H1 (cell line): ENCODE results near the gene TAF7L. TPM values are rescaled to one million over a fixed set of nuclear protein-coding genes. Genes with fewer than 3 reads are reported as not detected.

Source experiments
- CTCF ChIA-PET: fragments of 300-600 bp; sonication (Branson Sonifier 250); formaldehyde crosslinking; loops from one replicate; lab custom pipeline; 2021; ENCODE audit not compliant: partially characterized antibody; lab: Charles Lee
- POLR2A ChIA-PET: fragments of 300-600 bp; sonication (Branson Sonifier 250); formaldehyde crosslinking; loops from one replicate; lab custom pipeline; 2021; ENCODE audit warnings: inconsistent platforms; ENCODE audit not compliant: partially characterized antibody; lab: Charles Lee
- DNase-seq, 2 experiments: peaks; one replicate each; pipeline versions ENCODE4 v3.0.0 to v3.0.0-alpha.2; 2010 to 2022; ENCODE audit warnings: low spot score in 2 of 2, low read depth in 1 of 2, mixed read lengths in 1 of 2
- FAIRE-seq: peaks from 2 replicates; lab custom pipeline; 2011; peaks lifted over from hg19 to GRCh38; lab: Jason Lieb, UNC
- H2AFZ ChIP-seq: 2 replicates; pipeline ENCODE4 v1.8.1; 2012; ENCODE audit warnings: low read length, inconsistent platforms
- H2AK5ac ChIP-seq: 2 replicates; pipeline ENCODE4 v1.6.1; 2013; ENCODE audit warnings: low read depth, low read length
- H2BK120ac ChIP-seq: replicated peaks from 2 replicates; pipeline ENCODE3; 2013; ENCODE audit warnings: low read depth, low read length, inconsistent platforms
- H2BK12ac ChIP-seq: 2 replicates; pipeline ENCODE4 v1.6.1; 2013; ENCODE audit warnings: low read depth, low read length
- H2BK15ac ChIP-seq: 2 replicates; pipeline ENCODE4 v1.6.1; 2013; ENCODE audit warnings: low read length
- H2BK20ac ChIP-seq: 2 replicates; pipeline ENCODE4 v1.6.1; 2013; ENCODE audit warnings: low read length
- H2BK5ac ChIP-seq: 2 replicates; pipeline ENCODE4 v1.6.1; 2013; ENCODE audit warnings: low read depth, low read length
- H3K14ac ChIP-seq: 2 replicates; pipeline ENCODE4 v1.6.1; 2013; ENCODE audit warnings: inconsistent platforms; ENCODE audit not compliant: insufficient read length
- H3K18ac ChIP-seq: 2 replicates; pipeline ENCODE4 v1.6.1; 2013; ENCODE audit warnings: low read length; ENCODE audit errors: extremely low read depth
- H3K23ac ChIP-seq: 2 replicates; pipeline ENCODE4 v1.6.1; 2013; ENCODE audit warnings: inconsistent platforms; ENCODE audit not compliant: insufficient read length
- H3K23me2 ChIP-seq: 2 replicates; pipeline ENCODE4 v1.6.1; 2013; ENCODE audit warnings: low read depth, low read length
- H3K27ac ChIP-seq: 2 replicates; pipeline ENCODE4 v1.6.1; 2011; ENCODE audit warnings: low read depth, low read length, inconsistent platforms
- H3K27me3 ChIP-seq, 4 experiments: replicated peaks in 1 of 4; 1 replicate in 1 of 4; 2 replicates in 3 of 4; pipeline versions ENCODE4 v1.6.1 to v1.8.1; 2011 to 2013; ENCODE audit warnings: low read length in 3 of 4, mild to moderate bottlenecking in 3 of 4, inconsistent platforms in 2 of 4, mixed read lengths in 2 of 4, moderate library complexity in 1 of 4; ENCODE audit not compliant: control insufficient read depth in 3 of 4, insufficient read depth in 3 of 4; ENCODE audit errors: extremely low read depth in 1 of 4
- H3K36me3 ChIP-seq, 4 experiments: 2 replicates each; pipeline versions ENCODE4 v1.6.1 to v1.8.1; 2011 to 2013; ENCODE audit warnings: mild to moderate bottlenecking in 4 of 4, low read length in 3 of 4, moderate library complexity in 2 of 4, control low read depth in 1 of 4, inconsistent platforms in 1 of 4; ENCODE audit not compliant: insufficient read depth in 4 of 4, control insufficient read depth in 2 of 4
- H3K4ac ChIP-seq: replicated peaks from 2 replicates; pipeline ENCODE3; 2013; ENCODE audit warnings: low read length, low read depth, mixed read lengths, inconsistent platforms; ENCODE audit not compliant: insufficient read length
- H3K4me1 ChIP-seq, 4 experiments: replicated peaks in 1 of 4; 1 replicate in 1 of 4; 2 replicates in 3 of 4; pipeline versions ENCODE4 v1.6.1 to v1.8.1; 2011 to 2013; ENCODE audit warnings: low read length in 3 of 4, inconsistent platforms in 2 of 4, mixed read lengths in 1 of 4; ENCODE audit not compliant: insufficient read depth in 4 of 4, control insufficient read depth in 3 of 4
- H3K4me2 ChIP-seq, 2 experiments: 2 replicates each; pipeline versions ENCODE4 v1.6.1 to v1.8.1; 2011 to 2013; ENCODE audit warnings: low read depth in 2 of 2, low read length in 2 of 2, control low read depth in 1 of 2, inconsistent platforms in 1 of 2, mild to moderate bottlenecking in 1 of 2; ENCODE audit not compliant: insufficient read depth in 1 of 2
- H3K4me3 ChIP-seq, 4 experiments: fragments of 200-600, 300-600 bp in 1 of 4; sonication (generic), shearing (Covaris generic), sonication (Bioruptor Twin) in 1 of 4; 2 replicates each; pipeline versions ENCODE4 v1.5.1 to v1.8.1; 2011 to 2016; ENCODE audit warnings: low read length in 4 of 4, low read depth in 3 of 4, control low read depth in 2 of 4, inconsistent platforms in 2 of 4, mild to moderate bottlenecking in 2 of 4, mixed read lengths in 1 of 4, moderate library complexity in 1 of 4; ENCODE audit not compliant: insufficient read depth in 2 of 4; ENCODE audit errors: extremely low read depth in 1 of 4
- H3K56ac ChIP-seq: replicated peaks from 2 replicates; pipeline ENCODE3; 2013; ENCODE audit warnings: low read depth, mild to moderate bottlenecking, mixed read lengths, low read length, inconsistent platforms; ENCODE audit not compliant: insufficient read length
- H3K79me1 ChIP-seq: 2 replicates; pipeline ENCODE4 v1.6.1; 2013; ENCODE audit warnings: low read depth, low read length, control low read depth
- H3K79me2 ChIP-seq, 2 experiments: 2 replicates each; pipeline versions ENCODE4 v1.6.1 to v1.8.1; 2012 to 2013; ENCODE audit warnings: low read length in 2 of 2, mild to moderate bottlenecking in 2 of 2, inconsistent platforms in 1 of 2; ENCODE audit not compliant: insufficient read depth in 2 of 2, control insufficient read depth in 1 of 2
- H3K9ac ChIP-seq, 4 experiments: replicated peaks in 1 of 4; 1 replicate in 1 of 4; 2 replicates in 3 of 4; pipeline versions ENCODE4 v1.6.1 to v1.8.1; 2011 to 2013; ENCODE audit warnings: low read depth in 3 of 4, low read length in 3 of 4, control low read depth in 2 of 4, mild to moderate bottlenecking in 2 of 4, moderate library complexity in 2 of 4, inconsistent platforms in 1 of 4; ENCODE audit errors: extremely low read depth in 1 of 4
- H3K9me3 ChIP-seq, 2 experiments: 2 replicates each; pipeline versions ENCODE4 v1.6.1 to v1.8.1; 2012 to 2013; ENCODE audit warnings: mild to moderate bottlenecking in 2 of 2, moderate library complexity in 2 of 2, control low read depth in 1 of 2, inconsistent platforms in 1 of 2, low read depth in 1 of 2, low read length in 1 of 2, mixed read lengths in 1 of 2; ENCODE audit not compliant: insufficient read depth in 2 of 2
- H4K20me1 ChIP-seq, 2 experiments: replicated peaks in 1 of 2; 2 replicates each; pipeline versions ENCODE3 to v1.8.1; 2011 to 2013; ENCODE audit warnings: inconsistent platforms in 2 of 2, low read length in 2 of 2, mild to moderate bottlenecking in 1 of 2; ENCODE audit not compliant: insufficient read depth in 2 of 2, control insufficient read depth in 1 of 2
- H4K5ac ChIP-seq: 2 replicates; pipeline ENCODE4 v1.6.1; 2013; ENCODE audit warnings: low read length, low read depth, mixed read lengths, inconsistent platforms; ENCODE audit not compliant: insufficient read length
- H4K8ac ChIP-seq: 2 replicates; pipeline ENCODE4 v1.8.0; 2013; ENCODE audit warnings: mild to moderate bottlenecking, moderate library complexity, low read length, inconsistent platforms; ENCODE audit not compliant: insufficient read depth; ENCODE audit errors: extremely low read depth
- H4K91ac ChIP-seq: replicated peaks from 2 replicates; pipeline ENCODE3; 2013; ENCODE audit warnings: low read length, mixed read lengths, inconsistent platforms; ENCODE audit not compliant: insufficient read length
- RAD21 ChIP-seq, 2 experiments: IDR thresholded peaks in 1 of 2; conservative IDR thresholded peaks in 1 of 2; 2 replicates each; pipeline ENCODE4 v1.6.1; 2011; ENCODE audit warnings: low read depth in 2 of 2, low read length in 2 of 2, improper control_type of control experiment in 1 of 2, inconsistent platforms in 1 of 2, mild to moderate bottlenecking in 1 of 2, moderate library complexity in 1 of 2
- SRF ChIP-seq: IDR thresholded peaks from 2 replicates; pipeline ENCODE4 v1.6.1; 2011; ENCODE audit warnings: mild to moderate bottlenecking, low read depth, low read length, moderate library complexity
- WGBS, 2 experiments: shearing (Covaris generic) in 1 of 2; methylation state at CpG; one replicate each; pipeline versions ENCODE4 v1.1.6 to v1.1.7; 2013 to 2015; ENCODE audit warnings: low lambda C conversion rate in 2 of 2, mixed read lengths in 2 of 2, inconsistent platforms in 1 of 2, low coverage in 1 of 2, missing lambda C conversion rate in 1 of 2; ENCODE audit not compliant: insufficient replicate concordance in 2 of 2, insufficient coverage in 1 of 2, insufficient read length in 1 of 2; ENCODE audit errors: extremely low coverage in 1 of 2, missing lambda C conversion rate in 1 of 2; 5-methylcytosine and 5-hydroxymethylcytosine counted together
- polyA plus RNA-seq, 7 experiments: library from polyadenylated mRNA; depleted of rRNA in 3 of 7; stranded (reverse) in 5 of 7; unstranded in 2 of 7; fragments of >200 nt in 5 of 7; fragments of 200-250 nt in 2 of 7; gene quantifications; 1 replicate in 5 of 7; 2 replicates in 1 of 7; 4 replicates in 1 of 7; pipeline versions ENCODE4 v1.2.1 to v1.2.3, GENCODE V29; 2011 to 2013; ENCODE audit warnings: missing spikeins in 2 of 7, mixed read lengths in 2 of 7
- total RNA-seq: library from RNA; stranded (reverse); fragmentation: NEBNext Ultra II Directional; extraction: Animal tissue kit (Norgen Biotek cat#: 25700); gene quantifications from 2 replicates; pipeline ENCODE4 v1.2.1, GENCODE V29; 2021
- TF ChIP-seq, protein P1 (sequence below), 3 experiments: IDR thresholded peaks; 1 replicate in 2 of 3; 2 replicates in 1 of 3; pipeline versions ENCODE4 v1.5.1 to v1.6.1; 2011; ENCODE audit warnings: low read length in 3 of 3, mild to moderate bottlenecking in 3 of 3, inconsistent platforms in 2 of 3, low read depth in 1 of 3, moderate library complexity in 1 of 3; ENCODE audit not compliant: insufficient read depth in 1 of 3; ENCODE audit errors: control extremely low read depth in 1 of 3

Gene TAF7L
- total and polyA plus RNA-seq, 2 of the 8 experiments (the other 6 are each of a cell fraction or from before 2014, with no cell fraction given): not detected

DNA sequence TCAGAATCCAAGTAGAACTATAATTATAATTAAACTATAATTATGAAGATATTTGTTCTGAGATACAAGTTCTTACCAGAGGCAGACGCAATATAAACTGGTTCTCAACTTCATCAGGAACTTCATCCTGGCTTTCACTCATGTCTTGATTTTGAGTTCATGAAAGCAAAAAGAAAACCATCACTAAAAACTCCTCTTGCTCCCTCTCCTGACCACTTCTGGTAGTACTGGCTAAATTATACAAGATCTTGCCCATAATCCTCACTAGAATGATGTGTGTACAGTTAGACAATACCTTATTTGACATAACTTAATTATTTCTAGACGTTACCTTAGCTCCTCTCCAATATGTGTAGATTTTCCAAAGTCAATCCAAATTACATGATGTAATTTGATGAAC lies 3.7 kb downstream of the TAF7L start:
- Histone ChIP-seq H3K4ac (no peak overlapping the region), H2BK5ac (no peak overlapping the region), H3K4me1 (no peaks in the 10 kb centered on the region), H3K4me3 (no peak overlapping the region), H3K18ac (no peak overlapping the region), H2BK12ac (no peak overlapping the region), H2AK5ac (no peak overlapping the region), H4K5ac (no peak overlapping the region), H3K23me2 (no peaks in the 10 kb centered on the region), H2BK20ac (no peak overlapping the region), H3K27ac (no peak overlapping the region), H2BK120ac (no peak overlapping the region), H4K20me1 (no peaks in the 10 kb centered on the region), H3K14ac (no peak overlapping the region), H3K9me3 (no peaks in the 10 kb centered on the region; a peak in 1 of 4 replicates), H3K23ac (no peak overlapping the region), H3K9ac (no peak overlapping the region), H2BK15ac (no peak overlapping the region), H3K27me3 (no peaks in the 10 kb centered on the region), H4K8ac (no peak overlapping the region), H3K4me2 (no peak overlapping the region), H3K79me1 (no peaks in the 10 kb centered on the region), H3K56ac (no peak overlapping the region), H2AFZ (no peak overlapping the region), H3K36me3 (no peaks in the 10 kb centered on the region; a peak in 1 of 8 replicates), H3K79me2 (no peaks in the 10 kb centered on the region), H4K91ac (no peak overlapping the region)
- 28% methylated on average over 2 of the region's 2 CpGs; no CpG with 5 or more reads in 1 of the 2 experiments for WGBS, 2 experiments
- DNase-seq: no peak
- ChIA-PET POLR2A (interaction anchor here (1.2 kb wide), 1 partner anchor 103 kb away, joined by 3 read pairs; the partner anchor contains the start of gene RPL36A), CTCF (interaction anchor here (0.8 to 2.2 kb wide), 8 partner anchors 9 to 112 kb away, joined by 3 to 10 read pairs (median 4); no protein-coding TSS in a partner anchor)
- no peak for FAIRE-seq
- peak; percentile 46 to 58 for TF ChIP-seq RAD21 (IDR thresholded peaks at IDR 0.05 in 1 of 2, conservative IDR thresholded peaks at IDR 0.05 in 1 of 2; ENCODE audit: low read depth in 2 of 2, low read length in 2 of 2)
- TF ChIP-seq, protein P1, sequence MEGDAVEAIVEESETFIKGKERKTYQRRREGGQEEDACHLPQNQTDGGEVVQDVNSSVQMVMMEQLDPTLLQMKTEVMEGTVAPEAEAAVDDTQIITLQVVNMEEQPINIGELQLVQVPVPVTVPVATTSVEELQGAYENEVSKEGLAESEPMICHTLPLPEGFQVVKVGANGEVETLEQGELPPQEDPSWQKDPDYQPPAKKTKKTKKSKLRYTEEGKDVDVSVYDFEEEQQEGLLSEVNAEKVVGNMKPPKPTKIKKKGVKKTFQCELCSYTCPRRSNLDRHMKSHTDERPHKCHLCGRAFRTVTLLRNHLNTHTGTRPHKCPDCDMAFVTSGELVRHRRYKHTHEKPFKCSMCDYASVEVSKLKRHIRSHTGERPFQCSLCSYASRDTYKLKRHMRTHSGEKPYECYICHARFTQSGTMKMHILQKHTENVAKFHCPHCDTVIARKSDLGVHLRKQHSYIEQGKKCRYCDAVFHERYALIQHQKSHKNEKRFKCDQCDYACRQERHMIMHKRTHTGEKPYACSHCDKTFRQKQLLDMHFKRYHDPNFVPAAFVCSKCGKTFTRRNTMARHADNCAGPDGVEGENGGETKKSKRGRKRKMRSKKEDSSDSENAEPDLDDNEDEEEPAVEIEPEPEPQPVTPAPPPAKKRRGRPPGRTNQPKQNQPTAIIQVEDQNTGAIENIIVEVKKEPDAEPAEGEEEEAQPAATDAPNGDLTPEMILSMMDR (IDR thresholded peaks at IDR 0.05; ENCODE audit: control extremely low read depth in 1 of 3, insufficient read depth in 1 of 3, low read depth in 1 of 3, low read length in 3 of 3): peak in 2 of 3 experiments; percentile 23 to 44; a peak in 2 of 4 replicates
- no peak for TF ChIP-seq SRF
